Measurements from ENCODE around the gene DHDH. TPM values are rescaled to one million over a fixed set of nuclear protein-coding genes. Genes with fewer than 3 reads are reported as not detected.

DHDH gene
- total RNA-seq, 4 donors from 2014 or later = 0.57 TPM; not detected in 3

- intact Hi-C loops (cut with DNase I) = no loop called here
- 88% methylated on average over 5 of the region's 5 CpGs for WGBS
- Histone ChIP-seq H3K27me3 (no peaks in the 10 kb centered on the region), H3K27ac (replicated peaks in 1 of 4) (no peak overlapping the region), H3K4me3 (no peak overlapping the region), H3K36me3 (no peaks in the 10 kb centered on the region), H3K4me1 (no peaks in the 10 kb centered on the region), H3K9me3 (peaks cover 0 to 9% (median 6%) of the 10 kb centered on the region in 4 donors)
- no peak for DNase-seq (ENCODE audit: extremely low spot score)
- TF ChIP-seq EP300 (IDR thresholded peaks at IDR 0.05) (no peak), POLR2AphosphoS5 (IDR thresholded peaks at IDR 0.05) (no peak), CTCF (IDR thresholded peaks at IDR 0.05) (no peak), POLR2A (IDR thresholded peaks at IDR 0.05; ENCODE audit: low read depth) (no peak)
Observed at GRCh38 chr19:48940902-48941301, 7.4 kb downstream of the DHDH start.

GRCh38 chr19:48943081-48943480 lies 9.6 kb downstream of the DHDH start:
- 97% methylated on average over 6 of the region's 6 CpGs for WGBS
- TF ChIP-seq CTCF (IDR thresholded peaks at IDR 0.05) (no peak), POLR2AphosphoS5 (IDR thresholded peaks at IDR 0.05) (no peak), POLR2A (IDR thresholded peaks at IDR 0.05; ENCODE audit: low read depth) (no peak), EP300 (IDR thresholded peaks at IDR 0.05) (no peak)

GRCh38 chr19:48945415-48945814 lies 11.9 kb downstream of the DHDH start:
- no peak for DNase-seq (ENCODE audit: extremely low spot score)
- Histone ChIP-seq H3K4me3 (no peak overlapping the region), H3K36me3 (no peaks in the 10 kb centered on the region), H3K9me3 (peaks cover 0 to 9% (median 6%) of the 10 kb centered on the region in 4 donors), H3K4me1 (no peaks in the 10 kb centered on the region), H3K27ac (replicated peaks in 1 of 4) (no peak overlapping the region), H3K27me3 (no peaks in the 10 kb centered on the region)
- intact Hi-C loops (cut with DNase I) = no loop called here
- no peak for TF ChIP-seq POLR2AphosphoS5 (IDR thresholded peaks at IDR 0.05)
- TF ChIP-seq CTCF (IDR thresholded peaks at IDR 0.05) = no peak
- no peak for TF ChIP-seq EP300 (IDR thresholded peaks at IDR 0.05)
- TF ChIP-seq POLR2A (IDR thresholded peaks at IDR 0.05; ENCODE audit: low read depth) = no peak
- 84% methylated on average over 5 of the region's 5 CpGs for WGBS

More at GRCh38 chr19:48943081-48943480, 9.6 kb downstream of the DHDH start:
- H3K27ac ChIP-seq (replicated peaks in 1 of 4) = no peak overlapping the region
- no peaks in the 10 kb centered on the region for H3K27me3 ChIP-seq
- peaks cover 0 to 9% (median 6%) of the 10 kb centered on the region in 4 donors for H3K9me3 ChIP-seq
- no peaks in the 10 kb centered on the region for H3K4me1 ChIP-seq
- DNase-seq (ENCODE audit: extremely low spot score) = no peak
- intact Hi-C loops (cut with DNase I) = no loop called here
- no peaks in the 10 kb centered on the region for H3K36me3 ChIP-seq
- no peak overlapping the region for H3K4me3 ChIP-seq

GRCh38 chr19:48945817-48946216 lies 12.3 kb downstream of the DHDH start:
- no peak overlapping the region for H3K4me3 ChIP-seq
- no peaks in the 10 kb centered on the region for H3K4me1 ChIP-seq
- H3K27ac ChIP-seq (replicated peaks in 1 of 4) = no peak overlapping the region
- no peak for DNase-seq (ENCODE audit: extremely low spot score)
- peaks cover 0 to 5% (median 4%) of the 10 kb centered on the region in 4 donors for H3K9me3 ChIP-seq
- intact Hi-C loops (cut with DNase I) = no loop called here
- TF ChIP-seq CTCF (IDR thresholded peaks at IDR 0.05) = no peak
- no peak for TF ChIP-seq POLR2A (IDR thresholded peaks at IDR 0.05; ENCODE audit: low read depth)
- TF ChIP-seq POLR2AphosphoS5 (IDR thresholded peaks at IDR 0.05) = no peak
- TF ChIP-seq EP300 (IDR thresholded peaks at IDR 0.05) = no peak
- WGBS = 80% methylated on average over 2 of the region's 2 CpGs
- no peaks in the 10 kb centered on the region for H3K36me3 ChIP-seq
- H3K27me3 ChIP-seq = no peaks in the 10 kb centered on the region

Measured in esophagus muscularis mucosa (tissue), 4 donors.